SIG-M5 treated with dmso at 0.1 percent for 504 hours (cell line): Measurements from ENCODE around the gene CNOT1.
"Not testable (repeated sequence)": the region's sequence is repeated elsewhere in the genome, so short reads cannot be mapped to it uniquely, and the experiment has no call there.

Source experiments
- DNase-seq: peaks from one replicate; lab custom pipeline; 2025; ENCODE audit not compliant: unreplicated experiment; lab: John Stamatoyannopoulos, UW

CNOT1 gene

GRCh38 chr16:58503863-58504688 is 125.5 kb downstream of the CNOT1 start:
- DNase-seq: no peak

- no peak for DNase-seq
Observed at GRCh38 chr16:58503166-58503862, 126.3 kb downstream of the CNOT1 start.

- no peak for DNase-seq
Observed at GRCh38 chr16:58502217-58502921, 127.3 kb downstream of the CNOT1 start.

- no peak for DNase-seq
Observed at GRCh38 chr16:58501242-58502131, 128.1 kb downstream of the CNOT1 start.

- DNase-seq: no peak
Observed at GRCh38 chr16:58500430-58501241, 129.0 kb downstream of the CNOT1 start.

- no peak for DNase-seq
Observed at GRCh38 chr16:58499615-58500351, 129.8 kb downstream of the CNOT1 start, which contains the start of gene NDRG4. Gene NDRG4, plus strand, starts transcription at chr16:58500143. Its CDS starts 106 bp downstream, at chr16:58500249.

- DNase-seq: no peak
Observed at GRCh38 chr16:58499092-58499511, 130.5 kb downstream of the CNOT1 start.

GRCh38 chr16:58498341-58499091 is 131.1 kb downstream of the CNOT1 start:
- DNase-seq: no peak

- no peak for DNase-seq
Observed at GRCh38 chr16:58497935-58498334, 131.7 kb downstream of the CNOT1 start.

GRCh38 chr16:58497468-58497867 is 132.2 kb downstream of the CNOT1 start:
- no peak for DNase-seq

GRCh38 chr16:58495521-58496331 is 133.9 kb downstream of the CNOT1 start:
- no peak for DNase-seq

- peak; percentile 84 for DNase-seq
Observed at GRCh38 chr16:58494981-58495520, 134.6 kb downstream of the CNOT1 start.

- no peak for DNase-seq
Observed at GRCh38 chr16:58493756-58494431, 135.7 kb downstream of the CNOT1 start.

- no peak for DNase-seq
Observed at GRCh38 chr16:58492735-58493134, 136.9 kb downstream of the CNOT1 start.

- DNase-seq: no peak
Observed at GRCh38 chr16:58492066-58492465, 137.6 kb downstream of the CNOT1 start.

- DNase-seq: not testable (repeated sequence)
Observed at GRCh38 chr16:58490539-58490938, 139.1 kb downstream of the CNOT1 start.

- DNase-seq: no peak
Observed at GRCh38 chr16:58490065-58490464, 139.6 kb downstream of the CNOT1 start.
